Keratinocyte (primary cell): ENCODE results near the gene KDSR.

Source experiments
- EZH2 ChIP-seq: IDR thresholded peaks from one replicate; pipeline ENCODE4 v1.6.1; 2012; ENCODE audit warnings: inconsistent platforms, mild to moderate bottlenecking, low read length, moderate library complexity
- TF ChIP-seq, protein P1 (sequence below), 3 experiments: IDR thresholded peaks in 1 of 3; conservative IDR thresholded peaks in 1 of 3; optimal IDR thresholded peaks in 1 of 3; 2 replicates in 2 of 3; 3 replicates in 1 of 3; pipeline versions ENCODE3 to v1.5.1; 2011; ENCODE audit warnings: low read length in 3 of 3, mild to moderate bottlenecking in 3 of 3, moderate library complexity in 2 of 3, control low read depth in 1 of 3, inconsistent platforms in 1 of 3; ENCODE audit not compliant: insufficient read depth in 2 of 3; ENCODE audit errors: extremely low read depth in 1 of 3

DNA sequence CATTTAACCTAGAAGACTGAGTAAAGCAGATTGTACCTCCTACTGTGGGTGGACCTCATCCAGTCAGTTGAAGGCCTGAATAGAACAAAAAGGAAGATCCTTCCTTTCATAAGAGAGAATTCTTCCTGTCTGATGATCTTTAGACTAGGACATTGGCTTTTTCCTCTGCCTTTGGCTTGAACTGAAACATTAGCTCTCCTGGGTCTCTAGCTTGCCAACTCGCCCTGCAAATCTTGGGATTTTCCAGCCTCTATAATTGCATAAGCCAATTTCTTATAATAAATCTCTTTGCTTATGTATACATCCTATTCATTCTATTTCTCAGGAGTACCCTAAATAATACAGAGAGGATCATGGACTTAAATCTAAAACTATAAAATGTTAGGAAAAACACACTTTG lies 6.2 kb upstream of the KDSR start:
- TF ChIP-seq, protein P1, sequence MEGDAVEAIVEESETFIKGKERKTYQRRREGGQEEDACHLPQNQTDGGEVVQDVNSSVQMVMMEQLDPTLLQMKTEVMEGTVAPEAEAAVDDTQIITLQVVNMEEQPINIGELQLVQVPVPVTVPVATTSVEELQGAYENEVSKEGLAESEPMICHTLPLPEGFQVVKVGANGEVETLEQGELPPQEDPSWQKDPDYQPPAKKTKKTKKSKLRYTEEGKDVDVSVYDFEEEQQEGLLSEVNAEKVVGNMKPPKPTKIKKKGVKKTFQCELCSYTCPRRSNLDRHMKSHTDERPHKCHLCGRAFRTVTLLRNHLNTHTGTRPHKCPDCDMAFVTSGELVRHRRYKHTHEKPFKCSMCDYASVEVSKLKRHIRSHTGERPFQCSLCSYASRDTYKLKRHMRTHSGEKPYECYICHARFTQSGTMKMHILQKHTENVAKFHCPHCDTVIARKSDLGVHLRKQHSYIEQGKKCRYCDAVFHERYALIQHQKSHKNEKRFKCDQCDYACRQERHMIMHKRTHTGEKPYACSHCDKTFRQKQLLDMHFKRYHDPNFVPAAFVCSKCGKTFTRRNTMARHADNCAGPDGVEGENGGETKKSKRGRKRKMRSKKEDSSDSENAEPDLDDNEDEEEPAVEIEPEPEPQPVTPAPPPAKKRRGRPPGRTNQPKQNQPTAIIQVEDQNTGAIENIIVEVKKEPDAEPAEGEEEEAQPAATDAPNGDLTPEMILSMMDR (optimal IDR thresholded peaks at IDR 0.05 in 1 of 3, IDR thresholded peaks at IDR 0.05 in 1 of 3, conservative IDR thresholded peaks at IDR 0.05 in 1 of 3; ENCODE audit: extremely low read depth in 1 of 3, insufficient read depth in 2 of 3, low read length in 3 of 3), result no peak
- TF ChIP-seq EZH2, result no peak
